T-cell (primary cell): ENCODE measurements around the gene OSMR. TPM values are rescaled to one million over a fixed set of nuclear protein-coding genes. Genes with fewer than 3 reads are reported as not detected.

Experiments used
- ATAC-seq, 4 experiments: fragments of 200-7000 bp in 3 of 4; fragments of 150-1000 bp in 1 of 4; cut with Tn5 transposase; replicated peaks in 1 of 4; 1 replicate in 3 of 4; 2 replicates in 1 of 4; pipeline ENCODE4 v1.10.0; 2021; ENCODE audit warnings: moderate library complexity in 3 of 4, mild to moderate bottlenecking in 2 of 4, moderate number of reproducible peaks in 1 of 4
- CTCF ChIA-PET, 2 donors: fragments of 300-600 bp; sonication (Branson Sonifier 250); formaldehyde crosslinking; loops; one replicate each; lab custom pipeline; 2022; ENCODE audit warnings: antibody characterized with exemption in 2 of 2; lab: Charles Lee
- POLR2A ChIA-PET, 2 donors: fragments of 300-600 bp; sonication (Branson Sonifier 250); formaldehyde crosslinking; loops; one replicate each; lab custom pipeline; 2022; ENCODE audit warnings: antibody characterized with exemption in 2 of 2; lab: Charles Lee
- DNase-seq, 35 experiments: peaks; one replicate each; pipeline versions ENCODE4 v3.0.0 to v3.0.0-alpha.2; 2013 to 2023
- H3K27ac ChIP-seq: one replicate; pipeline ENCODE4 v1.5.1; 2013; ENCODE audit warnings: low read length
- H3K27me3 ChIP-seq, 2 experiments: replicated peaks in 1 of 2; 1 replicate in 1 of 2; 2 replicates in 1 of 2; pipeline versions ENCODE4 v1.6.1 to v1.7.0; 2013; ENCODE audit warnings: low read length in 1 of 2, mixed read lengths in 1 of 2; ENCODE audit not compliant: control insufficient read depth in 2 of 2, insufficient read depth in 2 of 2; ENCODE audit errors: extremely low read depth in 1 of 2
- H3K36me3 ChIP-seq, 2 donors: 1 replicate in 1 of 2; 2 replicates in 1 of 2; pipeline versions ENCODE4 v1.6.1 to v1.7.0; 2013; ENCODE audit warnings: low read length in 1 of 2; ENCODE audit not compliant: control insufficient read depth in 2 of 2, insufficient read depth in 1 of 2; ENCODE audit errors: extremely low read depth in 1 of 2
- H3K4me1 ChIP-seq, 2 experiments: 1 replicate in 1 of 2; 2 replicates in 1 of 2; pipeline versions ENCODE4 v1.6.1 to v1.7.0; 2013; ENCODE audit warnings: low read length in 2 of 2, mixed read lengths in 1 of 2; ENCODE audit not compliant: insufficient read depth in 2 of 2, control insufficient read depth in 1 of 2; ENCODE audit errors: extremely low read depth in 1 of 2
- H3K4me3 ChIP-seq, 2 donors: 1 replicate in 1 of 2; 2 replicates in 1 of 2; pipeline versions ENCODE4 v1.5.1 to v1.7.0; 2013; ENCODE audit warnings: mild to moderate bottlenecking in 2 of 2, low read length in 1 of 2, moderate library complexity in 1 of 2; ENCODE audit not compliant: control insufficient read depth in 1 of 2; ENCODE audit errors: extremely low read depth in 1 of 2
- H3K9me3 ChIP-seq: 2 replicates; pipeline ENCODE4 v1.7.0; 2013
- H3K27ac Mint-ChIP-seq, 2 donors: one replicate each; pipeline ENCODE4 v1.8.0; 2020 to 2021; ENCODE audit warnings: mild to moderate bottlenecking in 2 of 2, mixed read lengths in 2 of 2
- H3K27me3 Mint-ChIP-seq, 2 donors: one replicate each; pipeline ENCODE4 v1.8.0; 2021 to 2022; ENCODE audit warnings: mixed read lengths in 2 of 2
- H3K36me3 Mint-ChIP-seq: one replicate; pipeline ENCODE4 v1.8.0; 2021; ENCODE audit warnings: mixed read lengths
- H3K4me1 Mint-ChIP-seq, 3 donors: one replicate each; pipeline ENCODE4 v1.8.0; 2020 to 2022; ENCODE audit warnings: mixed read lengths in 3 of 3, mild to moderate bottlenecking in 1 of 3
- H3K4me3 Mint-ChIP-seq, 3 donors: one replicate each; pipeline ENCODE4 v1.8.0; 2020 to 2022; ENCODE audit warnings: mild to moderate bottlenecking in 3 of 3, mixed read lengths in 3 of 3, moderate library complexity in 3 of 3
- H3K9me3 Mint-ChIP-seq, 3 donors: one replicate each; pipeline ENCODE4 v1.8.0; 2020 to 2022; ENCODE audit warnings: mixed read lengths in 3 of 3
- WGBS: methylation state at CpG from one replicate; pipeline ENCODE4 v1.1.5; 2013; ENCODE audit warnings: missing lambda C conversion rate; ENCODE audit not compliant: insufficient coverage; 5-methylcytosine and 5-hydroxymethylcytosine counted together
- total RNA-seq, 35 experiments: library from RNA in 6 of 35; stranded (reverse) in 6 of 35; fragments of 120-200 nt in 1 of 35; gene quantifications; one replicate each; pipeline versions ENCODE4 v1.2.1 to v1.2.4 and lab custom pipeline; 2013 to 2026

The OSMR gene
- total RNA-seq, 5 donors from 2014 or later (not counting 1 experiment from before 2014, with no cell fraction given), result 0.08 to 0.26 (median 0.14) TPM; not detected in 1

GRCh38 chr5:38866362-38867031 lies 20.7 kb downstream of the OSMR start:
- Mint-ChIP-seq H3K36me3 (no peaks in the 10 kb centered on the region), H3K4me3 (no peak overlapping the region), H3K9me3 (peaks cover 13 to 22% (median 20%) of the 10 kb centered on the region in 3 donors), H3K27me3 (peaks cover 20 to 23% of the 10 kb centered on the region in 2 donors), H3K4me1 (no peaks in the 10 kb centered on the region), H3K27ac (no peak overlapping the region)
- ATAC-seq (no peak), DNase-seq (no peak)
- ChIA-PET CTCF (no interaction called here), POLR2A (no interaction called here)
- Histone ChIP-seq H3K36me3 (no peaks in the 10 kb centered on the region), H3K27ac (no peak overlapping the region), H3K9me3 (no peaks in the 10 kb centered on the region), H3K4me3 (no peak overlapping the region), H3K27me3 (peaks cover 0 to 18% of the 10 kb centered on the region in 2 experiments), H3K4me1 (no peaks in the 10 kb centered on the region)
- no CpG with 5 or more reads among the region's 4 CpGs for WGBS

- WGBS, result no CpG with 5 or more reads among the region's 1 CpG
- Histone ChIP-seq H3K4me3 (no peak overlapping the region), H3K9me3 (no peaks in the 10 kb centered on the region), H3K4me1 (no peaks in the 10 kb centered on the region), H3K36me3 (no peaks in the 10 kb centered on the region), H3K27ac (no peak overlapping the region), H3K27me3 (peaks cover 0 to 18% of the 10 kb centered on the region in 2 experiments)
- peaks cover 13 to 22% (median 20%) of the 10 kb centered on the region in 3 donors for H3K9me3 Mint-ChIP-seq
- ATAC-seq (no peak), DNase-seq (no peak)
- no peaks in the 10 kb centered on the region for H3K4me1 Mint-ChIP-seq
- H3K4me3 Mint-ChIP-seq, result no peak overlapping the region
- peaks cover 22 to 23% of the 10 kb centered on the region in 2 donors for H3K27me3 Mint-ChIP-seq
- ChIA-PET CTCF (no interaction called here), POLR2A (no interaction called here)
- no peaks in the 10 kb centered on the region for H3K36me3 Mint-ChIP-seq
- no peak overlapping the region for H3K27ac Mint-ChIP-seq
These were observed 21.2 kb downstream of the OSMR start for GRCh38 chr5:38867032-38867398.

GRCh38 chr5:38867416-38867815 lies 21.6 kb downstream of the OSMR start:
- no peaks in the 10 kb centered on the region for H3K9me3 ChIP-seq
- no peak overlapping the region for H3K4me3 Mint-ChIP-seq
- ChIA-PET CTCF (no interaction called here), POLR2A (no interaction called here)
- no peak overlapping the region for H3K27ac ChIP-seq
- no peaks in the 10 kb centered on the region for H3K4me1 ChIP-seq
- peaks cover 13 to 22% (median 20%) of the 10 kb centered on the region in 3 donors for H3K9me3 Mint-ChIP-seq
- H3K27me3 Mint-ChIP-seq, result peaks cover 22 to 27% of the 10 kb centered on the region in 2 donors
- H3K4me1 Mint-ChIP-seq, result no peaks in the 10 kb centered on the region
- no peak overlapping the region for H3K27ac Mint-ChIP-seq
- H3K36me3 Mint-ChIP-seq, result no peaks in the 10 kb centered on the region
- WGBS, result 60% methylated on average over 2 of the region's 5 CpGs
- H3K27me3 ChIP-seq, result peaks cover 0 to 18% of the 10 kb centered on the region in 2 experiments
- DNase-seq, result no peak
- H3K36me3 ChIP-seq, result no peaks in the 10 kb centered on the region
- H3K4me3 ChIP-seq, result no peak overlapping the region
- no peak for ATAC-seq

- DNase-seq, result no peak
- Histone ChIP-seq H3K4me3 (no peak overlapping the region), H3K27ac (no peak overlapping the region), H3K4me1 (no peaks in the 10 kb centered on the region), H3K36me3 (no peaks in the 10 kb centered on the region), H3K27me3 (peaks cover 2 to 20% of the 10 kb centered on the region in 2 experiments), H3K9me3 (no peaks in the 10 kb centered on the region)
- Mint-ChIP-seq H3K4me1 (no peaks in the 10 kb centered on the region), H3K9me3 (peaks cover 0 to 8% (median 2%) of the 10 kb centered on the region in 3 donors), H3K27ac (no peak overlapping the region), H3K27me3 (peaks cover 37 to 42% of the 10 kb centered on the region in 2 donors), H3K36me3 (no peaks in the 10 kb centered on the region), H3K4me3 (no peak overlapping the region)
- POLR2A ChIA-PET, result no interaction called here
- WGBS, result no CpG with 5 or more reads among the region's 1 CpG
- ATAC-seq, result no peak
- CTCF ChIA-PET, result interaction anchor here in 1 of 2 donors (0.7 kb wide), 1 partner anchor 389 kb away, joined by 9 read pairs; no protein-coding TSS in a partner anchor
These were observed 24.8 kb downstream of the OSMR start for GRCh38 chr5:38870595-38870994.

GRCh38 chr5:38871058-38871605 lies 25.3 kb downstream of the OSMR start:
- H3K9me3 Mint-ChIP-seq, result peaks cover 0 to 5% (median 2%) of the 10 kb centered on the region in 3 donors
- no peak overlapping the region for H3K4me3 Mint-ChIP-seq
- ATAC-seq (no peak), DNase-seq (no peak)
- Histone ChIP-seq H3K36me3 (no peaks in the 10 kb centered on the region), H3K4me3 (no peak overlapping the region), H3K9me3 (no peaks in the 10 kb centered on the region), H3K27ac (no peak overlapping the region), H3K4me1 (no peaks in the 10 kb centered on the region), H3K27me3 (peaks cover 2 to 15% of the 10 kb centered on the region in 2 experiments)
- ChIA-PET CTCF (no interaction called here), POLR2A (no interaction called here)
- no peaks in the 10 kb centered on the region for H3K36me3 Mint-ChIP-seq
- H3K27ac Mint-ChIP-seq, result no peak overlapping the region
- no CpG with 5 or more reads among the region's 2 CpGs for WGBS
- H3K4me1 Mint-ChIP-seq, result no peaks in the 10 kb centered on the region
- peaks cover 38 to 47% of the 10 kb centered on the region in 2 donors for H3K27me3 Mint-ChIP-seq

GRCh38 chr5:38871790-38872551 lies 26.2 kb downstream of the OSMR start:
- H3K9me3 ChIP-seq, result no peaks in the 10 kb centered on the region
- peaks cover 2 to 7% of the 10 kb centered on the region in 2 experiments for H3K27me3 ChIP-seq
- POLR2A ChIA-PET, result no interaction called here
- H3K27ac Mint-ChIP-seq, result no peak overlapping the region
- H3K9me3 Mint-ChIP-seq, result peaks cover 0 to 5% (median 2%) of the 10 kb centered on the region in 3 donors
- H3K36me3 ChIP-seq, result no peaks in the 10 kb centered on the region
- DNase-seq (no peak), ATAC-seq (no peak)
- CTCF ChIA-PET, result interaction anchor here in 1 of 2 donors (0.6 kb wide), 1 partner anchor 1834 kb away, joined by 4 read pairs; no protein-coding TSS in a partner anchor
- peaks cover 43 to 55% of the 10 kb centered on the region in 2 donors for H3K27me3 Mint-ChIP-seq
- H3K27ac ChIP-seq, result no peak overlapping the region
- no CpG with 5 or more reads among the region's 5 CpGs for WGBS
- no peaks in the 10 kb centered on the region for H3K4me1 ChIP-seq
- H3K4me3 ChIP-seq, result no peak overlapping the region
- H3K36me3 Mint-ChIP-seq, result no peaks in the 10 kb centered on the region
- no peaks in the 10 kb centered on the region for H3K4me1 Mint-ChIP-seq
- H3K4me3 Mint-ChIP-seq, result no peak overlapping the region
